Loucy (cell line): Measurements from ENCODE around the gene ATP6V0A4.

Source experiments
- H2AFZ ChIP-seq: fragments of 200-600 bp; sonication (generic); 2 replicates; pipeline ENCODE4 v1.6.0; 2016; ENCODE audit warnings: antibody characterized with exemption, mild to moderate bottlenecking, low read length, moderate library complexity
- H3F3A ChIP-seq: fragments of 200-600 bp; 2 replicates; pipeline ENCODE4 v1.6.0; 2016; ENCODE audit warnings: antibody characterized with exemption, low read depth, mild to moderate bottlenecking
- H3K27me3 ChIP-seq: fragments of 200-600 bp; sonication (generic); 2 replicates; pipeline ENCODE4 v1.6.1; 2014; ENCODE audit warnings: low read length, mild to moderate bottlenecking; ENCODE audit not compliant: insufficient read depth, poor library complexity, severe bottlenecking
- H3K36me3 ChIP-seq: fragments of 200-600 bp; sonication (generic); 2 replicates; pipeline ENCODE4 v1.6.1; 2016; ENCODE audit warnings: low read length; ENCODE audit not compliant: insufficient read depth
- H3K4me1 ChIP-seq: fragments of 200-600 bp; sonication (generic); 2 replicates; pipeline ENCODE4 v1.5.1; 2014; ENCODE audit warnings: low read length, mild to moderate bottlenecking; ENCODE audit not compliant: insufficient read depth, poor library complexity, severe bottlenecking
- H3K4me2 ChIP-seq: fragments of 200-600 bp; sonication (generic); 2 replicates; pipeline ENCODE4 v1.6.0; 2014; ENCODE audit warnings: antibody characterized with exemption, low read length, low read depth, mild to moderate bottlenecking; ENCODE audit not compliant: poor library complexity, severe bottlenecking
- H3K4me3 ChIP-seq: fragments of 200-600 bp; sonication (generic); 2 replicates; pipeline ENCODE4 v1.5.1; 2014; ENCODE audit warnings: low read length, mild to moderate bottlenecking, mixed read lengths; ENCODE audit not compliant: poor library complexity, severe bottlenecking
- H3K79me2 ChIP-seq: fragments of 200-600 bp; sonication (generic); 2 replicates; pipeline ENCODE4 v1.6.1; 2014; ENCODE audit warnings: low read length; ENCODE audit not compliant: insufficient read depth
- H3K9ac ChIP-seq: fragments of 200-600 bp; sonication (generic); 2 replicates; pipeline ENCODE4 v1.6.0; 2014; ENCODE audit warnings: mild to moderate bottlenecking, low read depth, low read length, moderate library complexity; ENCODE audit not compliant: poor library complexity, severe bottlenecking
- H3K9me2 ChIP-seq: fragments of 200-600 bp; sonication (generic); replicated peaks from 2 replicates; pipeline ENCODE4 v1.6.1; 2016; ENCODE audit warnings: low read depth, low read length, mixed read lengths
- H3K9me3 ChIP-seq: fragments of 200-600 bp; sonication (generic); 2 replicates; pipeline ENCODE4 v1.6.1; 2014; ENCODE audit warnings: mild to moderate bottlenecking, antibody characterized with exemption, low read length, low read depth; ENCODE audit not compliant: insufficient read depth
- H4K20me1 ChIP-seq: fragments of 200-600 bp; sonication (generic); 2 replicates; pipeline ENCODE4 v1.6.0; 2014; ENCODE audit warnings: antibody characterized with exemption, low read length, mild to moderate bottlenecking; ENCODE audit not compliant: insufficient read depth, poor library complexity, severe bottlenecking
- CTCF ChIP-seq: fragments of 200-600 bp; sonication (generic); conservative IDR thresholded peaks from 2 replicates; pipeline ENCODE4 v1.5.1; 2014; ENCODE audit warnings: mild to moderate bottlenecking, antibody characterized with exemption, low read length
- EZH2phosphoT487 ChIP-seq: fragments of 200-600 bp; IDR thresholded peaks from 2 replicates; pipeline ENCODE4 v1.6.1; 2018; ENCODE audit warnings: antibody characterized with exemption, mild to moderate bottlenecking, moderate library complexity, borderline replicate concordance

The ATP6V0A4 gene

GRCh38 chr7:138705167-138705566, 92.8 kb downstream of the ATP6V0A4 start:
- H3K9me2 ChIP-seq = no peaks in the 10 kb centered on the region
- no peaks in the 10 kb centered on the region for H3K4me1 ChIP-seq
- no peak overlapping the region for H3K4me3 ChIP-seq
- H3F3A ChIP-seq = no peaks in the 10 kb centered on the region
- H4K20me1 ChIP-seq = no peaks in the 10 kb centered on the region
- H3K36me3 ChIP-seq = no peaks in the 10 kb centered on the region
- H3K9me3 ChIP-seq = no peaks in the 10 kb centered on the region
- TF ChIP-seq EZH2phosphoT487 (no peak), CTCF (no peak)
- no peaks in the 10 kb centered on the region for H3K27me3 ChIP-seq
- H3K79me2 ChIP-seq = no peaks in the 10 kb centered on the region
- H3K9ac ChIP-seq = no peak overlapping the region
- no peak overlapping the region for H3K4me2 ChIP-seq
- H2AFZ ChIP-seq = no peak overlapping the region

GRCh38 chr7:138701537-138701923, 96.5 kb downstream of the ATP6V0A4 start:
- Histone ChIP-seq H3K4me2 (no peak overlapping the region), H3K36me3 (no peaks in the 10 kb centered on the region), H3K9me2 (no peaks in the 10 kb centered on the region), H3K4me3 (no peak overlapping the region), H3K9me3 (no peaks in the 10 kb centered on the region), H3K79me2 (no peaks in the 10 kb centered on the region), H3K27me3 (no peaks in the 10 kb centered on the region), H2AFZ (no peak overlapping the region), H3F3A (no peaks in the 10 kb centered on the region), H4K20me1 (no peaks in the 10 kb centered on the region), H3K4me1 (no peaks in the 10 kb centered on the region), H3K9ac (no peak overlapping the region)
- no peak for TF ChIP-seq CTCF
- TF ChIP-seq EZH2phosphoT487 = no peak

GRCh38 chr7:138700857-138701536, 97.0 kb downstream of the ATP6V0A4 start, which contains the start of gene SVOPL:
SVOPL (minus strand) TSS chr7:138701362; CDS start chr7:138679045, 22,317 bp downstream.
- H3K27me3 ChIP-seq = no peaks in the 10 kb centered on the region
- no peaks in the 10 kb centered on the region for H3K36me3 ChIP-seq
- no peaks in the 10 kb centered on the region for H3F3A ChIP-seq
- no peak within 1 kb of the TSS for H3K9ac ChIP-seq
- no peak within 1 kb of the TSS for H3K4me2 ChIP-seq
- no peaks in the 10 kb centered on the region for H4K20me1 ChIP-seq
- no peak for TF ChIP-seq EZH2phosphoT487
- no peak for TF ChIP-seq CTCF
- H3K79me2 ChIP-seq = no peaks in the 10 kb centered on the region
- no peaks in the 10 kb centered on the region for H3K4me1 ChIP-seq
- no peaks in the 10 kb centered on the region for H3K9me3 ChIP-seq
- H3K9me2 ChIP-seq = no peaks in the 10 kb centered on the region
- H2AFZ ChIP-seq = no peak within 1 kb of the TSS
- no peak within 1 kb of the TSS for H3K4me3 ChIP-seq
